ENCODE results near the gene INSC.

INSC gene

DNA sequence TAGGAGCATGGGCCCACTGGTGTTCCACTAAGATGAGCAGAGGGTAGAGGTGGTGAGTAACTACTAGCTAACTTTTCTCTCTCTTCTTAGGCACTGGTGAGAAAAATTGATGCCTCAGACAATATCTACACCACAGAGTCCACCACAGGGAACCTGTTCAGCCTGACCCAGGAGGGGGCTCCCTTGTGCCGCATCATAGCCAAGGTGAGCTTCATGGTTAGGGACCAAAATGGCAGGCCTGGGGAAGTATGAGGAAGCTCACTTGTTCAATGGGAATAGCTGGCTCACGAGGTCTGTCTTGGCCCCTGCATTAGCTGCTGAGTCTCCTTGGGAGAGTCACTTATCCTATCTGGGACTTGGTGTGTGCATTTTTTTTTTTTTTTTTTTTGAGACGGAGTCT is 75.9 kb downstream of the INSC start:
- ATAC-seq: no peak

GRCh38 chr11:15192005-15192556 is 77.4 kb downstream of the INSC start:
- ATAC-seq: no peak

- no peak for ATAC-seq
Measured at GRCh38 chr11:15194671-15195415, 80.1 kb downstream of the INSC start.

GRCh38 chr11:15195454-15196200 is 80.9 kb downstream of the INSC start:
- no peak for ATAC-seq

GRCh38 chr11:15196704-15197103 is 82.0 kb downstream of the INSC start:
- no peak for ATAC-seq

DNA sequence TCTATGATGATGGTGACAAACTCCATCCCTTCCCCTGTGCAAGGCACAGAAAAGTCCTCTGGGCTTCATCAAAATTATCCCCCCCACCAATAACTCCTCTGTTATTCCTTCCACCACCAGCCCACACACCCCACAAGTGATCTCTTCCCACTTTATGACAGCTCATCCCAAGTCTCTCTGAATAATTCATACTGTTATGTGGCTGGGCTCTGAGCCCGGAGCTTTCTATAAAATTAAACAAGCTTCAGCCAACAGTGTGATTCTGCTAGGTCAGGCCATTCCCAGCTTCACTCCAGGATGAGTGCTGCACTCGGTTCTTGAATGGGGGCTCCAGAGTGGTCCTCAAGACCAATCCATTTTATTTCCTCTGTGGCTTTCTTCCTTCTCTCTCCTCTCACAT is 83.0 kb downstream of the INSC start:
- ATAC-seq: no peak

- ATAC-seq: no peak
Measured at GRCh38 chr11:15198284-15198683, 83.6 kb downstream of the INSC start.

DNA sequence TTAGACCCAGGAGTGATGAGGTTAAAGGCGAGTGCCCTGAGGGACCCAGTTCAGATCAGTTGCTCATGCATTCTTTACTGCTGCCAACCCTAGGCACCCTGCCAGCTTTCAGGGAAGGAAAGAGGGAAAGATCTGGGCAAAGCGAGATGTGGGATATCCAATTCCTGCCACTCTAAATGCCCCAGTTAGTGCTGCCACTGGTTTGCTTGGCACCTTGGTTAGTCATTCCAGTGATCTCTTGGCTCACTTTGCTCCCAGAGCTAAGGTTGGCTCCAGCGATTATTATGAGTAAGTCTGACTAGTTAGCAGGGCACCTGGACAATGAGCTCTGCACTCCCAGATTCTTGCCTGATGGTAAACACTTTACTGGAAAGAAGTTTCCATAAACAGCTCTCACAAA is 85.0 kb downstream of the INSC start:
- no peak for ATAC-seq

- ATAC-seq: no peak
Measured at GRCh38 chr11:15200696-15201095, 86.0 kb downstream of the INSC start.

GRCh38 chr11:15201586-15201985 is 86.9 kb downstream of the INSC start:
- ATAC-seq: no peak

GRCh38 chr11:15202626-15203025 is 87.9 kb downstream of the INSC start:
- ATAC-seq: no peak

DNA sequence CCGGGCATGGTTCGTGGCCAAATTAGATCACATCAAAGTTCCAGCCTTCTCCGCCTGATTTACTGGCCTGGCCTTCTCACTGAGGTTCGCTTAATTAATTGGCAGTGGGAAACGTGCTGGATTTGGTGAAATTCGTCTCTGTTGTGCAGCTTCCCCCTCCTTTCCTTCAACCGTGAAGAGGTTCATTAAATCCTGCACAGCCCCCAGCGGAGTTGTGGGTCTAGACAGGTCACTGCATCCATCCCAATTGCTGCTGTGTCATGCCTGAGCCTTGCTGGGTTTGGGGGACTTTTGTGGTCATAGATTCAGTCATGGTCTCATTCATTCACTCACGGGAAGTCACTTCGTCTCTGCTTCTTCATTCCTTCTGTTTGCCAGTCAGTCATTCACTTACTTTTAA is 90.0 kb downstream of the INSC start:
- no peak for ATAC-seq

- ATAC-seq: no peak
Measured at GRCh38 chr11:15206791-15207190, 92.1 kb downstream of the INSC start.

- peak; percentile 59 to 73 for ATAC-seq
Measured at GRCh38 chr11:15208378-15209222, 93.9 kb downstream of the INSC start.

DNA sequence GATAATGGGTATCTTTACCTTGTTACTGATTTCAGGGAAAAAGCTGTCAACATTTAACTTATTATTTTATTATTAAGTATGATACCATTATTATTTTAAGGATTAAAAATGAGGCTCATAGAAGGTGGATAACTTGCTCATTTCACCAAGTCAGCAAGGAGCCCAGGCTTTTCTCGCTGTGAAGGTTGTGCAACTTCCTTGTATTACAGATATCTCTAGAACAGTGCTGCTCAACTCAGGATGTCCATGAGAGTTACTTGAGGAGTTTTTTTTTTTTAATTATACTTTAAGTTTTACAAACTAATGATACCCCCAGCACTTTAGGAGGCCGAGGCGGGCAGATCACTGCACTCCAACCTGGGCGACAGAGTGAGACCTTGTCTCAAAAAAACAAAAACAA is 98.2 kb downstream of the INSC start:
- no peak for ATAC-seq

- ATAC-seq: no peak
Measured at GRCh38 chr11:15213471-15214231, 98.9 kb downstream of the INSC start.

GRCh38 chr11:15215005-15215404 is 100.3 kb downstream of the INSC start:
- ATAC-seq: no peak

DNA sequence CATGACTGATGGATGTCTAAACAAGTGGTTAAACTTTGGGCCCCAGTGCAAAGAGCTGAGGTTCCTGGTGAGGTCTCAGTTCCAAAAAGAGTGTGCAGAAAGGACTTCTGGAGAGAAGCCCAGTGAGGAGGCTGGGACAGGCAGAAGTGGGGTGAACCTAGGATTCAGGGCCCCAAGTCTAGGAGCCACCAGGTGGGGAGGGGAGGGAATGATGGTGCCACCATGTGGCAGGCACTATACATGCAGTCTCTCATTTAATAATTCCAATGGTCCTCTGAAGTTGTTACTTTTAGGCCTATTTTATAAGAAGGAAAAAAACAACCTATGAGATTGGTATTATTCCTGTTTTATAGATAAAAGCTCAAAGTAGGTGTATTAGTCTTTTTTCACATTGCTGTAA is 102.0 kb downstream of the INSC start:
- no peak for ATAC-seq

- ATAC-seq: no peak
Measured at GRCh38 chr11:15217416-15217815, 102.7 kb downstream of the INSC start.

GRCh38 chr11:15222777-15223176 is 108.1 kb downstream of the INSC start:
- no peak for ATAC-seq

DNA sequence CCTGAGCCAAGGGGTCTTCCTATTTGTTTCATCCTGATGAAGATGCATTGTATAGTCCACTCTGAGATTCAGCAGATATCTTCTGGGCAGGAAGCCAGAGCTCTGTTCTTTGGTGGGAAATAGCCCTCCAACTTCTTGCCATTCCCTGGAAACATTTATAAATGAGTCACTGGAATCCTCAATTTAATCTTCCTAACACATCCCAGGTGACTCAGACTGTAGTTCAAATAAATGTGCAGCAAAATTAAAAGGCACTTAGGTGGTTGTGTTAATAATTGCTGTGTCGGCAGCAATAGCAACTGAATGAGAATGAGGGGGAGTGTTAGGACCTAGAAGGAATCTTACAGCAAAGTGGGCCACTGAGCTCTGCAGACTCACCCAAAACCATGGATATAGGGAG is 108.6 kb downstream of the INSC start:
- no peak for ATAC-seq

DNA sequence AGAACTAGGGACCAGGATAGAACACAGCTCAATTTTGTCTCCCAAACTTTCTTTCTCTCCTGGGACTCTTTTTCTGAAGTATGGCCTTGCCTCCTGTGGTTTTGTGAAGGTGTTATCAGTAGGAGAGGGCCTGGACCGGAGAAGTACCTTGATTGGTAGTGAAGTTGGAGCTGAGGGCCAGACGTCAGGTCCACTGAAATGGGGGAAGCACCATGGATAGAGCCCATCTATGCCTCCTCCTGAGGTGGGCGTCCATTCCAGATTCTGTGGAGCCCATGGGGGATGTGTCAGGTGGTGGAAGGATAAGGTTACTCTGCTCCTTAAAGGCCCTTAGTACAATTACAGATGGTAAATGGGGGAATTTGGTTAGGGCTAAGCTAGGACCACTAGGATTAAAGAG is 109.7 kb downstream of the INSC start:
- no peak for ATAC-seq

Measured in activated CD4-positive, CD25-positive, alpha-beta regulatory T cell treated with anti-CD3 and anti-CD28 coated beads, Interleukin-2, amount 50 U/mL, for 24 hours (primary cell).